Activated T-helper 1 cell treated with Interleukin-2 at 50 U/mL for 16 hours (primary cell): ENCODE data around the gene KIFC1.
A peak's percentile ranks its signal among the peaks of the same experiment; 100 is the strongest.

Source experiments
- DNase-seq: peaks from one replicate; pipeline ENCODE4 v3.0.0-alpha.2; 2020; ENCODE audit warnings: low read depth

The KIFC1 gene

DNA sequence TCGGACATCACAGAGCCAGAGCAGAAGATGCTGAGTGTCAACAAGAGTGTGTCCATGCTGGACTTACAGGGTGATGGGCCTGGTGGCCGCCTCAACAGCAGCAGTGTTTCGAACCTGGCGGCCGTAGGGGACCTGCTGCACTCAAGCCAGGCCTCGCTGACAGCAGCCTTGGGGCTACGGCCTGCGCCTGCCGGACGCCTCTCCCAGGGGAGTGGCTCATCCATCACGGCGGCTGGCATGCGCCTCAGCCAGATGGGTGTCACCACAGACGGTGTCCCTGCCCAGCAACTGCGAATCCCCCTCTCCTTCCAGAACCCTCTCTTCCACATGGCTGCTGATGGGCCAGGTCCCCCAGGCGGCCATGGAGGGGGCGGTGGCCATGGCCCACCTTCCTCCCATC is 51.4 kb downstream of the KIFC1 start:
- DNase-seq, result no peak

DNA sequence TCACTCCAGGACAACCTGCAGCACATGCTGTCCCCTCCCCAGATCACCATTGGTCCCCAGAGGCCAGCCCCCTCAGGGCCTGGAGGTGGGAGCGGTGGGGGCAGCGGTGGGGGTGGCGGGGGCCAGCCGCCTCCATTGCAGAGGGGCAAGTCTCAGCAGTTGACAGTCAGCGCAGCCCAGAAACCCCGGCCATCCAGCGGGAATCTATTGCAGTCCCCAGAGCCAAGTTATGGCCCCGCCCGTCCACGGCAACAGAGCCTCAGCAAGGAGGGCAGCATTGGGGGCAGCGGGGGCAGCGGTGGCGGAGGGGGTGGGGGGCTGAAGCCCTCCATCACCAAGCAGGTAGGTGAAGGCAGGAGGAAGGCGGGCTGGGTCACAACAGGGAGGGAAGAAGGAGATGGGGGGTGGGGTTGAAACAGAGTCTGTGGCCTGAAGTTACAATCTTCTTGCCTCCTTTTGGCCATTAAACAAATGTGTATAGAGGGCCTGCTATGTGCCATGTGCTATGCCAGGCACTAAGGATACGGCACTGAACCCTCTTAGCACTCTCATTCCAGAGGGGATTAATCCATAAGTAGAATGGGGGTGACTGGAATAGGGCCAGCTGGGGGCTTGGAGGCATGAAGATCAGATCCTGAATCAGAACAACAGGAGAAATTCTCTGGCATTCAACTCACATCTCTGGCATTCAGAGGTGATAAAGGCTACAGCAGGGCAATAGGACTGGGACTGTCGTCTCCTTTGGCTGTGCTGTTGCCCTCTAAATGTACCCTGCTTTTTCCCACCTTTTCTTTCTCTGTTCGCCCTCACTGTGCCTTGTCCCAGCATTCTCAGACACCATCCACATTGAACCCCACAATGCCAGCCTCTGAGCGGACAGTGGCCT is 52.2 kb downstream of the KIFC1 start:
- no peak for DNase-seq

DNA sequence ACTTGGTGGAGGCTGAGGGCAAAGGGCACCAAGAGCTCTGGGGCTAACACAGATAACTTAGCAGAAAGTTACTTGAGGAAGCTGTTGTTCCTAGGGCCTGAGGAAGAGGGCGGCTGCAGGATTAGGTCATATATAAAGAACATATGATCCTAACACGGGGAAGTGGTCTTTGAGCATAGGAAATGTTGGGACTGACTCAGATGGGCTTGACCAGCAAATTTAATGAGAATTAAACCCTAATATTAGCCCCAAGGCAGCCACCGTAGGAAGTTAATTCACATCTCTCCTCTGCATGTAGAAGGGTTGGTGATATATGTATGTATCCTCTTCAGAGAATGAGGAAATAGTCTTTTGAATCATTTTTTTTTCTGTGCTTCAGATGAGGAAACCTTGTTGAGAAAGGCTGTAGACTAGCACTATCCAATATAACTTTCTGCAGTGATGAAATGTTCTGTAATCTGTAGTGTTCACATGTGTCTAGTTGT is 53.5 kb downstream of the KIFC1 start:
- no peak for DNase-seq

DNA sequence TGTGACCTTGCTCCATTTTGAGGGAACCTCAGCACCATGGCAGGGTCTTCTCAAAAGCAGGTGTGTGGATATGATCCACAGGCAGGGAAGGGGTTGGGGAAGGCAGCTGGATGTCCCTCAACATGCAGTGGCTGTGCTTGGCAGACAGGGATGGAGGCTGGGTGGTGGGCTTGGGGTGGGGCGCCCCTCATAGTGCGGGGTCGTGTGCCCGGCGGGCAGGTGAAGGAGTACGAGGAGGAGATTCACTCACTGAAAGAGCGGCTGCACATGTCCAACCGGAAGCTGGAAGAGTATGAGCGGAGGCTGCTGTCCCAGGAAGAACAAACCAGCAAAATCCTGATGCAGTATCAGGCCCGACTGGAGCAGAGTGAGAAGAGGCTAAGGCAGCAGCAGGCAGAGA is 54.7 kb downstream of the KIFC1 start:
- no peak for DNase-seq

DNA sequence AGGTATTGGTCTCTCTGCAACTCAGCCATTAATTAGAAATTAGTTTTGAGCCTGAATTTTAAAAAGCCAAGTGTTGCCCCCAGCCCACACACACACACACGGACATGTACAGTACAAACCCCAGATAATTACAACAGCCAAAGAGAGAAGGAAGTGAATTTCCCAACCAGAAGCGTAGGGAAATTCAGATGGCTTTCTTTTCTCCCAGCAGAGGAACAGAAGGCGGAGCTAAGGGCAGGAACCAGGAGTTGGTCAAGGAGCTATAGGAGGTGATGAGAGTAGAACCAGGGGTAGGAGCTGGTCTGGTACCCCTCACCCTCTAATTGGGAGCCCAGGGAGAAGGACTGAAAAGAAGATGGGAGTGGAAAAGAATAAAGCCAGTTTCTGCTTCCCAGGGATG is 58.8 kb downstream of the KIFC1 start:
- DNase-seq, result no peak

DNA sequence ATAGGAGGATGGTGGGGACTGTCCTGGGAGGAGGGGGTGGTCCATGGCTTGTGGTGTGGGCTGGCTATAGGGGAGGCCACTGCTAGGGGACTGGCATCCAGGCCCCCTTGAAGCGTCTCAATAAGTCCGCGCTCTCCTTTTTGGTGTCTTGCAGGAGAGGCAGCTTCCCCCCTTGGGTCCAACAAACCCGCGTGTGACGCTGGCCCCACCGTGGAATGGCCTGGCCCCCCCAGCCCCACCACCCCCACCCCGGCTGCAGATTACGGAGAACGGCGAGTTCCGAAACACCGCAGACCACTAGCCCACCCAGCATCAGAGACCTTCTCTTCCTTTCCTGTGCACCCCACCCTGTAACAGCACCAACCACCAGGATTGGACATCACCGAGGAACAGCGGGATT is 60.0 kb downstream of the KIFC1 start:
- no peak for DNase-seq

DNA sequence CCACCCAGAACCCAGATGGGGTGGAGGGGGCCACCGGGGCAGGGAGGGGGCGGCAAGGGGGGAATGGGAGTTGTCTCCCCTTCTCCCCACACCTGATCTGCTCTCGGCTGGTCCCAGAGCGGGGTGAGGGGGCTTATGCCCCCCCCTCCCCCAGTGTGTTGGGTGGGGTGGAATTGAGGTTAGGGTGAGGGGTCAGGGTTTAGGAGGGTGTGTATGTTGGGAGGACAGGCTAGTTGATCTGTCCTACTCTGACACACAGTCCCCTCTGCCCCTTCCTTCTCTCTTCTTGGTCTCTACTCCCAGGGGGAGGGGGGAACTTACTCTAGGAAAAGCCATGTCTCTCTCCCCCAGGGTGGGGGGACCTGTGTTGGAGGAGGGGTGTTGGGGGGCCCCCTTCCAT is 60.9 kb downstream of the KIFC1 start:
- DNase-seq, result no peak

DNA sequence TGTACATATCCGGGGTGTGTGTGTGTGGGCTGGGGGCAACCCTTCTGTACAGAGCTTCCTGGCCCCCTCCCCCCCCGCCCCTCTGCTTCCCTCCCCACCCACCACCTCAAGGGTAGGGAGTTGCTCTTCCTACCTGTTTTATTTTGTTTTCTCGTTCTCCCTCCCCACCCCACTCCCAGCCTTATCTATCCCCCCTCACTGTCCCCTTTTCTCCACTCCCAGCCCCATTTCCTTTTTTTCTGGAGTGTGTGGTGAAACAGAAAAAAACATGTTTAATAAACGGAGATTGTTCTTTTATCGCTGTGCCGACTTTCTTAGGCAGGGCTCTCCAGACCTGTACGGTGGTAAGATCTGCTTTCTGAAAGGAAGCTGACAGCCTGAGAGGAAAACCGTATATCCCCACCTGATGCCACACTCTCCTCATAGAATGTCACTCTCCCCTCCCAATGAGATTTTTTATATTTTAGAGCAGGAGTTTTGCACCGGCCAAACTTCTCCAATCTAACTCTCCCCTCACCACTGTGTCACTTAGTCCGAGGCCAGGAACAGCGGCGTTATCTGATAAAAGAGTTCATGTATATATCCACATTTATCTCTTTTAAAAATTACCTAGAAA is 61.9 kb downstream of the KIFC1 start:
- DNase-seq, result no peak

DNA sequence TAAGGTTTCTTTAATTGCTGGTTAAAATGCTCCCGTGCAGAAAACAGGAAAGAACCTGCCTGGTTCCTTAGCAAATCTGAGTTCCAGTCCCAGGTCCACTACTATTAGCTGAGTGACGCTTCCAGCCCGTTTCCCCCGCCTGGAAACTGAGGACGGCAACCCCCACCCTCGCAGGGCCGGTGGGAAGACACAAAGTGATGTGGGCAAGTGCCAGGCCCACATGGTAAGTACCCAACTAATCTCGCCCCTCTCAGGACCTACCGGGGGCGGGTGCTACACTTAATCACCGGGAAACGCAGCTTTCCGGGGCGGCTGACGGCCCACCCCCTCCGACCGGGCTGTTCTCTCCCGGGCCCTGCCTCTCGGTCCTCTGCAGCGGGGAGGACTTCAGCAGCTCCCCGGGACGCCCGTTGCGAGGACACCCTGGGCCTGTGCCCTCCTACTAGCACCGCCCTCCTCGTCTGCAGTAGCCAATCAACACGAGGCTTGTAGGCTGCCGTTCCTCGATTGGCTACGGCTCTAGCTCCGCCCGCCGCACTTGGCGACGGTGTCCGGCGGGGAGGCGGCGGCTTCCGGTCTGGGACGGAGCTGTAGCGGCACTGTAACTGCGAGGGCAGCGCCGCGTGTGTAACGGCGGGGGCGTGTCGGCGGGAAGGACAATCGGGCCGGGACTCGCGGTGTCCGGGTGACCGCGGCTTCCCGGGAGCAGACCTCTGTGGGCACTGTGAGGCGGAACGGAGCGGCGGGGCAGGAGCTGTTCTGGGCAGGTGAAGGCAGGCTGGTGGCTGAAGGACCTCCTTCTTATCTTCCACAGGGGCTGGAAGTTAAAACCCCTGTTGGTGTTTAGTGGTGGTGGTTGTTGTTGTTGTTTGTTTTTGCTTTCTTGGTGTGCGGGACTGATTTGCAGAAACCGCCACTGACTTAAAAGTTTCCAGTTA is 62.7 kb downstream of the KIFC1 start, which contains the start of gene ZBTB9:
TSS of gene ZBTB9 (plus strand) at position 568 of the 938 bp plus-strand sequence. CDS start 525 bp downstream, outside the sequence.
- DNase-seq, result peak; percentile 90

DNA sequence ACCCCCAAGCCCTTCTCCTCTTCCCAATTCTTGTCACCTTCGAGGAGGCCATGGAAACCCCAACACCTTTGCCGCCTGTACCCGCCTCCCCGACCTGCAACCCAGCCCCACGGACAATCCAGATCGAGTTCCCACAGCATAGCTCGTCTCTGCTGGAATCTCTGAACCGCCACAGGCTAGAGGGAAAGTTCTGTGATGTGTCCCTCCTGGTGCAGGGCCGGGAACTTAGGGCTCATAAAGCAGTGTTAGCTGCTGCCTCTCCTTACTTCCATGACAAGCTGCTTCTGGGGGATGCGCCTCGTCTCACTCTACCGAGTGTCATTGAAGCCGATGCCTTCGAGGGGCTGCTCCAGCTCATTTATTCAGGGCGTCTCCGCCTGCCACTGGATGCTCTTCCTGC is 63.4 kb downstream of the KIFC1 start:
- no peak for DNase-seq

DNA sequence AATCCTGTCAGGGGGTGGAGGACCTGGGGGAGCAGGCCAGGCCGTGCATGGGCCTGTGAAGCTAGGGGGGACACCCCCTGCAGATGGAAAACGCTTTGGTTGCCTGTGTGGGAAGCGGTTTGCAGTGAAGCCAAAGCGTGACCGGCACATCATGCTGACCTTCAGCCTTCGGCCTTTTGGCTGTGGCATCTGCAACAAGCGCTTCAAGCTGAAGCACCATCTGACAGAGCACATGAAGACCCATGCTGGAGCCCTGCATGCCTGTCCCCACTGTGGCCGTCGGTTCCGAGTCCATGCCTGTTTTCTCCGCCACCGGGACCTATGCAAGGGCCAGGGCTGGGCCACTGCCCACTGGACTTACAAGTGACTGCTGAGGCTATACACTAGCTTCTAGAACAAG is 64.5 kb downstream of the KIFC1 start:
- DNase-seq, result no peak

DNA sequence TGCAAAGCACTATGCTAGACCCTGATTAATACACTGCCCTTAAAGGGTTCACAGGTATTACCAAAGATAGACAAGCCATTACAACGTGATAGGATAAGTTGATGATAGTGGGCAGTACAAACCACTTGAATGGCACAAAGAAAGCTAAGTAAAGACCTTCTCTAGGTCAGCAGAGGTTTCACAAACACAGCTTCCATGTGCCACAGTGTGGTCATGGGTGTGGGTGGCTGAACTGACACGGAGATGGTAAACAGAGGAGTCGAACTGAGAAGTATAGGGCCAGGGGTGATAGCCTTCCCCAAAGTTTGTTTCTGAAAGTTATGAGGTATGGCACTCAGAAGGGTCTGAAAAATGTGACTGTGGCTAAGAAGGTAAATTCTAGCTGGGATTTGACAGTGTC is 67.1 kb downstream of the KIFC1 start:
- DNase-seq, result no peak

DNA sequence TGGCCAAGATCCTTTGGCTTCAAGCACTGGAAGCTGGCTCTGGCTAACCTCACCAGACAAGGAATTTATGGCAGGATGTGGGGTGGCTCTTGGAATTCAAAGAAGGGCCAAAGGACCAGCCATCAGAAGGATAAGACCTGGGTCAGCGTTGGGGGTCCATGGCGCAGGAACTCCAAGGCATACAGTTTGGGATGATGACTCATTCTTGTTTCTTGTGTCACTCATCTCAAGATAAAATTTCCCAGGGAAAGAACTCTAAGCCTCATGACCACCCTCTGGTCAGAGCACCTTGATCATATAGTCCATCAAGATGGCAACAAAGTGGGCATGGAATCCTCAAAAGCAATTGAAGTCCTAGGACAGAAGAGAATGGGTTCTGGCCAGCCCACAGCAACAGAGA is 67.6 kb downstream of the KIFC1 start:
- DNase-seq, result no peak
